Left cardiac atrium (tissue), 4 donors: ENCODE results near the gene NT5DC3. TPM values are rescaled to one million over a fixed set of nuclear protein-coding genes. Genes with fewer than 3 reads are reported as not detected.
A peak's percentile ranks its signal among the peaks of the same experiment; 100 is the strongest.

Source experiments
- ATAC-seq, 2 donors: fragments of 200-7000 bp; cut with Tn5 transposase; one replicate each; pipeline ENCODE4 v1.9.1; 2020; ENCODE audit warnings: mild to moderate bottlenecking in 2 of 2, moderate library complexity in 2 of 2
- DNase-seq: peaks from one replicate; pipeline ENCODE4 v3.0.0-alpha.2; 2020
- intact Hi-C, 2 donors: fragments of 100-400 bp; cut with DNase I; formaldehyde crosslinking; loops; one replicate each; pipeline versions ENCODE4 v1.14.1 to v1.15.1; 2022 to 2023
- total RNA-seq, 2 donors: library from RNA; stranded (reverse); fragmentation: NEBNext Ultra II Directional; extraction: Animal tissue kit (Norgen Biotek cat#: 25700); gene quantifications; one replicate each; pipeline ENCODE4 v1.2.1, GENCODE V29; 2021
- donor health status: DM: no; HTN: yes; CAD: no.
- donor health status: DM: no; HTN: yes; CAD: no; lungs with severe emphysema.
- donor health status: DM: yes; HTN: yes; CAD: no.
- donor health status: Dilated cardiomyopathy.

The NT5DC3 gene
- total RNA-seq, 2 donors from 2014 or later = 2.4 to 4.9 TPM

GRCh38 chr12:103794309-103795213 is 46.5 kb downstream of the NT5DC3 start:
- intact Hi-C loops = no loop called here
- DNase-seq (no peak), ATAC-seq (no peak)

- intact Hi-C loops = no loop called here
- DNase-seq (no peak), ATAC-seq (no peak)
Measured at GRCh38 chr12:103793512-103794045, 47.5 kb downstream of the NT5DC3 start.

- no peak for DNase-seq
- intact Hi-C loops = no loop called here
- no peak for ATAC-seq
Measured at GRCh38 chr12:103793046-103793445, 48.0 kb downstream of the NT5DC3 start.

- ATAC-seq (no peak), DNase-seq (no peak)
- intact Hi-C loops = no loop called here
Measured at GRCh38 chr12:103791350-103791920, 49.6 kb downstream of the NT5DC3 start.

- ATAC-seq (no peak), DNase-seq (no peak)
- intact Hi-C loops = no loop called here
Measured at GRCh38 chr12:103786201-103786600, 54.8 kb downstream of the NT5DC3 start.

GRCh38 chr12:103785243-103786031 is 55.6 kb downstream of the NT5DC3 start:
- intact Hi-C loops = no loop called here
- DNase-seq (no peak), ATAC-seq (no peak)

GRCh38 chr12:103783744-103784664 is 57.0 kb downstream of the NT5DC3 start:
- intact Hi-C loops = no loop called here
- DNase-seq = no peak
- ATAC-seq = peak; percentile 23 to 34

- no peak for ATAC-seq
- no peak for DNase-seq
- intact Hi-C loops = no loop called here
Measured at GRCh38 chr12:103782399-103782798, 58.6 kb downstream of the NT5DC3 start.

- DNase-seq (no peak), ATAC-seq (no peak)
- intact Hi-C loops = no loop called here
Measured at GRCh38 chr12:103780992-103781391, 60.0 kb downstream of the NT5DC3 start.

- DNase-seq (no peak), ATAC-seq (no peak)
- intact Hi-C loops = no loop called here
Measured at GRCh38 chr12:103780093-103780440, 61.0 kb downstream of the NT5DC3 start.

- no peak for DNase-seq
- intact Hi-C loops = loop anchor here in 1 of 2 donors (10.0 kb wide), 1 partner anchor 95 kb away; no protein-coding TSS in a partner anchor
- no peak for ATAC-seq
Measured at GRCh38 chr12:103779410-103780092, 61.5 kb downstream of the NT5DC3 start.

GRCh38 chr12:103778781-103779180 is 62.3 kb downstream of the NT5DC3 start:
- intact Hi-C loops = loop anchor here in 1 of 2 donors (10.0 kb wide), 1 partner anchor 96 kb away; no protein-coding TSS in a partner anchor
- DNase-seq (no peak), ATAC-seq (no peak)

- no peak for ATAC-seq
- DNase-seq = no peak
- intact Hi-C loops = loop anchor here in 1 of 2 donors (10.0 kb wide), 1 partner anchor 100 kb away; no protein-coding TSS in a partner anchor
Measured at GRCh38 chr12:103774977-103775560, 66.0 kb downstream of the NT5DC3 start.

- intact Hi-C loops = loop anchor here in 1 of 2 donors (10.0 kb wide), 1 partner anchor 101 kb away; no protein-coding TSS in a partner anchor
- ATAC-seq = peak; percentile 27 to 47
- DNase-seq = no peak
Measured at GRCh38 chr12:103773109-103773910, 67.7 kb downstream of the NT5DC3 start.

GRCh38 chr12:103772367-103773108 is 68.5 kb downstream of the NT5DC3 start:
- DNase-seq = no peak
- peak; percentile 12 to 23 for ATAC-seq
- intact Hi-C loops = loop anchor here in 1 of 2 donors (10.0 kb wide), 1 partner anchor 102 kb away; no protein-coding TSS in a partner anchor

GRCh38 chr12:103771466-103771865 is 69.6 kb downstream of the NT5DC3 start:
- ATAC-seq (peak; percentile 59 to 66), DNase-seq (peak; percentile 33)
- intact Hi-C loops = loop anchor here in 1 of 2 donors (10.0 kb wide), 1 partner anchor 103 kb away; no protein-coding TSS in a partner anchor
